Liver (tissue), 9 donors: ENCODE data around the gene FLG2. TPM values are rescaled to one million over a fixed set of nuclear protein-coding genes. Genes with fewer than 3 reads are reported as not detected.

Source experiments
- DNase-seq: peaks from one replicate; pipeline ENCODE4 v3.0.0-alpha.2; 2017; ENCODE audit warnings: low spot score
- H3K27ac ChIP-seq, 2 donors: one replicate each; pipeline ENCODE4 v1.7.0; 2013; ENCODE audit warnings: inconsistent platforms in 2 of 2, low read length in 2 of 2, control low read depth in 1 of 2, low read depth in 1 of 2, mild to moderate bottlenecking in 1 of 2
- H3K27me3 ChIP-seq, 4 donors: one replicate each; pipeline versions ENCODE4 v1.6.1 to v1.7.0; 2013; ENCODE audit warnings: low read length in 3 of 4, inconsistent platforms in 1 of 4, mild to moderate bottlenecking in 1 of 4, moderate library complexity in 1 of 4; ENCODE audit not compliant: control insufficient read depth in 4 of 4, insufficient read depth in 4 of 4
- H3K36me3 ChIP-seq, 4 donors: one replicate each; pipeline versions ENCODE4 v1.6.1 to v1.7.0; 2013; ENCODE audit warnings: low read length in 3 of 4, mild to moderate bottlenecking in 3 of 4, low read depth in 1 of 4, moderate library complexity in 1 of 4; ENCODE audit not compliant: control insufficient read depth in 4 of 4, insufficient read depth in 3 of 4
- H3K4me1 ChIP-seq, 4 donors: one replicate each; pipeline versions ENCODE4 v1.6.1 to v1.7.0; 2013; ENCODE audit warnings: low read length in 3 of 4, mild to moderate bottlenecking in 3 of 4, moderate library complexity in 1 of 4; ENCODE audit not compliant: control insufficient read depth in 4 of 4, insufficient read depth in 4 of 4
- H3K4me3 ChIP-seq, 3 donors: one replicate each; pipeline versions ENCODE4 v1.6.1 to v1.7.0; 2013; ENCODE audit warnings: low read length in 3 of 3, control low read depth in 1 of 3, low read depth in 1 of 3, mild to moderate bottlenecking in 1 of 3
- H3K9ac ChIP-seq, 2 donors: one replicate each; pipeline ENCODE4 v1.7.0; 2013; ENCODE audit warnings: low read length in 2 of 2, mild to moderate bottlenecking in 2 of 2, moderate library complexity in 2 of 2, control low read depth in 1 of 2, low read depth in 1 of 2
- H3K9me3 ChIP-seq, 4 donors: one replicate each; pipeline versions ENCODE4 v1.6.1 to v1.7.0; 2013; ENCODE audit warnings: low read length in 3 of 4; ENCODE audit not compliant: control insufficient read depth in 4 of 4
- ATF3 ChIP-seq: IDR thresholded peaks from 2 replicates; pipeline ENCODE4 v1.6.1; 2016; ENCODE audit warnings: antibody characterized with exemption
- CTCF ChIP-seq: fragments of 150-350 bp; IDR thresholded peaks from 2 replicates; pipeline ENCODE4 v1.5.1; 2017; ENCODE audit warnings: improper control_type of control experiment, low read depth, low read length; ENCODE audit not compliant: missing input control
- EGR1 ChIP-seq, 2 donors: IDR thresholded peaks; 2 replicates each; pipeline ENCODE4 v1.6.1; 2016 to 2018; ENCODE audit warnings: antibody characterized with exemption in 2 of 2, low read depth in 2 of 2
- FOXA1 ChIP-seq: IDR thresholded peaks from 2 replicates; pipeline ENCODE4 v1.6.1; 2016; ENCODE audit warnings: antibody characterized with exemption
- FOXA2 ChIP-seq: IDR thresholded peaks from 2 replicates; pipeline ENCODE4 v1.6.1; 2016; ENCODE audit warnings: antibody characterized with exemption
- GABPA ChIP-seq, 2 donors: IDR thresholded peaks in 1 of 2; conservative IDR thresholded peaks in 1 of 2; 2 replicates each; pipeline ENCODE4 v1.6.1; 2016; ENCODE audit warnings: antibody characterized with exemption in 2 of 2, mild to moderate bottlenecking in 1 of 2, moderate library complexity in 1 of 2
- HNF4A ChIP-seq, 2 donors: conservative IDR thresholded peaks; 2 replicates each; pipeline ENCODE4 v1.6.1; 2016; ENCODE audit warnings: antibody characterized with exemption in 2 of 2, mild to moderate bottlenecking in 2 of 2
- HNF4G ChIP-seq: IDR thresholded peaks from 2 replicates; pipeline ENCODE4 v1.6.1; 2016; ENCODE audit warnings: antibody characterized with exemption
- JUND ChIP-seq, 2 donors: IDR thresholded peaks; 2 replicates each; pipeline ENCODE4 v1.6.1; 2016; ENCODE audit warnings: antibody characterized with exemption in 2 of 2
- NR2F2 ChIP-seq: IDR thresholded peaks from 2 replicates; pipeline ENCODE4 v1.6.1; 2016; ENCODE audit warnings: antibody characterized with exemption
- RAD21 ChIP-seq, 2 donors: IDR thresholded peaks; 2 replicates each; pipeline ENCODE4 v1.6.1; 2016; ENCODE audit warnings: antibody characterized with exemption in 2 of 2, mild to moderate bottlenecking in 2 of 2
- RXRA ChIP-seq, 2 donors: IDR thresholded peaks; 2 replicates each; pipeline ENCODE4 v1.6.1; 2017 to 2018; ENCODE audit warnings: antibody characterized with exemption in 2 of 2, mild to moderate bottlenecking in 1 of 2
- SP1 ChIP-seq: IDR thresholded peaks from 2 replicates; pipeline ENCODE4 v1.6.1; 2018; ENCODE audit warnings: antibody characterized with exemption, mild to moderate bottlenecking
- TAF1 ChIP-seq: conservative IDR thresholded peaks from 2 replicates; pipeline ENCODE4 v1.6.1; 2016; ENCODE audit warnings: antibody characterized with exemption, mild to moderate bottlenecking
- YY1 ChIP-seq: IDR thresholded peaks from 2 replicates; pipeline ENCODE4 v1.6.1; 2016; ENCODE audit warnings: antibody characterized with exemption, mild to moderate bottlenecking
- WGBS: extraction: QIAGEN DNeasy Blood & Tissue Kit; methylation state at CpG from one replicate; pipeline ENCODE4 v1.1.7; 2013; 5-methylcytosine and 5-hydroxymethylcytosine counted together
- polyA plus RNA-seq, 2 donors: library from polyadenylated mRNA; stranded (reverse) in 1 of 2; unstranded in 1 of 2; fragments of 200-250 nt in 1 of 2; fragments of >200 nt in 1 of 2; fragmentation: Nextera tagmentation in 1 of 2; extraction: Ambion mirVana in 1 of 2; gene quantifications; one replicate each; pipeline versions ENCODE4 v1.2.1 to v1.2.3, GENCODE V29; 2013 to 2015
- total RNA-seq, 2 donors: library from RNA; depleted of rRNA; stranded (reverse); fragments of >200 nt; gene quantifications; one replicate each; pipeline ENCODE4 v1.2.3, GENCODE V29; 2014
- TF ChIP-seq, protein P1 (sequence below): IDR thresholded peaks from 2 replicates; pipeline ENCODE4 v1.6.1; 2016; ENCODE audit warnings: antibody characterized with exemption, mild to moderate bottlenecking
- TF ChIP-seq, protein P2 (sequence below): IDR thresholded peaks from 2 replicates; pipeline ENCODE4 v1.6.1; 2016; ENCODE audit warnings: antibody characterized with exemption
- TF ChIP-seq, protein P3 (sequence below): IDR thresholded peaks from 2 replicates; pipeline ENCODE4 v1.6.1; 2016; ENCODE audit warnings: antibody characterized with exemption
- donor health status: healthy.
- donor health status: healthy.
- donor health status: healthy.
- donor health status: healthy.
- donor health status: healthy.

FLG2 gene
- total RNA-seq (not detected), polyA plus RNA-seq (not detected)

- Histone ChIP-seq H3K9me3 (no peaks in the 10 kb centered on the region), H3K27ac (no peak within 1 kb of the TSS), H3K27me3 (no peaks in the 10 kb centered on the region), H3K4me3 (no peak within 1 kb of the TSS), H3K36me3 (no peaks in the 10 kb centered on the region), H3K4me1 (no peaks in the 10 kb centered on the region), H3K9ac (no peak within 1 kb of the TSS)
- DNase-seq: no peak
- WGBS: 80% methylated on average over 2 of the region's 2 CpGs
- TF ChIP-seq JUND (IDR thresholded peaks at IDR 0.05): no peak
- TF ChIP-seq RAD21 (IDR thresholded peaks at IDR 0.05): no peak
- no peak for TF ChIP-seq SP1
- no peak for TF ChIP-seq YY1
- TF ChIP-seq CTCF: no peak
- TF ChIP-seq FOXA1: no peak
- TF ChIP-seq TAF1: no peak
- TF ChIP-seq, protein P1, sequence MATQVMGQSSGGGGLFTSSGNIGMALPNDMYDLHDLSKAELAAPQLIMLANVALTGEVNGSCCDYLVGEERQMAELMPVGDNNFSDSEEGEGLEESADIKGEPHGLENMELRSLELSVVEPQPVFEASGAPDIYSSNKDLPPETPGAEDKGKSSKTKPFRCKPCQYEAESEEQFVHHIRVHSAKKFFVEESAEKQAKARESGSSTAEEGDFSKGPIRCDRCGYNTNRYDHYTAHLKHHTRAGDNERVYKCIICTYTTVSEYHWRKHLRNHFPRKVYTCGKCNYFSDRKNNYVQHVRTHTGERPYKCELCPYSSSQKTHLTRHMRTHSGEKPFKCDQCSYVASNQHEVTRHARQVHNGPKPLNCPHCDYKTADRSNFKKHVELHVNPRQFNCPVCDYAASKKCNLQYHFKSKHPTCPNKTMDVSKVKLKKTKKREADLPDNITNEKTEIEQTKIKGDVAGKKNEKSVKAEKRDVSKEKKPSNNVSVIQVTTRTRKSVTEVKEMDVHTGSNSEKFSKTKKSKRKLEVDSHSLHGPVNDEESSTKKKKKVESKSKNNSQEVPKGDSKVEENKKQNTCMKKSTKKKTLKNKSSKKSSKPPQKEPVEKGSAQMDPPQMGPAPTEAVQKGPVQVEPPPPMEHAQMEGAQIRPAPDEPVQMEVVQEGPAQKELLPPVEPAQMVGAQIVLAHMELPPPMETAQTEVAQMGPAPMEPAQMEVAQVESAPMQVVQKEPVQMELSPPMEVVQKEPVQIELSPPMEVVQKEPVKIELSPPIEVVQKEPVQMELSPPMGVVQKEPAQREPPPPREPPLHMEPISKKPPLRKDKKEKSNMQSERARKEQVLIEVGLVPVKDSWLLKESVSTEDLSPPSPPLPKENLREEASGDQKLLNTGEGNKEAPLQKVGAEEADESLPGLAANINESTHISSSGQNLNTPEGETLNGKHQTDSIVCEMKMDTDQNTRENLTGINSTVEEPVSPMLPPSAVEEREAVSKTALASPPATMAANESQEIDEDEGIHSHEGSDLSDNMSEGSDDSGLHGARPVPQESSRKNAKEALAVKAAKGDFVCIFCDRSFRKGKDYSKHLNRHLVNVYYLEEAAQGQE: no peak
- TF ChIP-seq GABPA (IDR thresholded peaks at IDR 0.05 in 1 of 2, conservative IDR thresholded peaks at IDR 0.05 in 1 of 2): no peak
- no peak for TF ChIP-seq EGR1 (IDR thresholded peaks at IDR 0.05; ENCODE audit: low read depth in 2 of 2)
- TF ChIP-seq, protein P2, sequence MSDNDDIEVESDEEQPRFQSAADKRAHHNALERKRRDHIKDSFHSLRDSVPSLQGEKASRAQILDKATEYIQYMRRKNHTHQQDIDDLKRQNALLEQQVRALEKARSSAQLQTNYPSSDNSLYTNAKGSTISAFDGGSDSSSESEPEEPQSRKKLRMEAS: no peak
- TF ChIP-seq ATF3: no peak
- no peak for TF ChIP-seq HNF4A (conservative IDR thresholded peaks at IDR 0.05)
- TF ChIP-seq RXRA (IDR thresholded peaks at IDR 0.05): no peak
- TF ChIP-seq HNF4G: no peak
- no peak for TF ChIP-seq FOXA2
- no peak for TF ChIP-seq NR2F2
- TF ChIP-seq, protein P3, sequence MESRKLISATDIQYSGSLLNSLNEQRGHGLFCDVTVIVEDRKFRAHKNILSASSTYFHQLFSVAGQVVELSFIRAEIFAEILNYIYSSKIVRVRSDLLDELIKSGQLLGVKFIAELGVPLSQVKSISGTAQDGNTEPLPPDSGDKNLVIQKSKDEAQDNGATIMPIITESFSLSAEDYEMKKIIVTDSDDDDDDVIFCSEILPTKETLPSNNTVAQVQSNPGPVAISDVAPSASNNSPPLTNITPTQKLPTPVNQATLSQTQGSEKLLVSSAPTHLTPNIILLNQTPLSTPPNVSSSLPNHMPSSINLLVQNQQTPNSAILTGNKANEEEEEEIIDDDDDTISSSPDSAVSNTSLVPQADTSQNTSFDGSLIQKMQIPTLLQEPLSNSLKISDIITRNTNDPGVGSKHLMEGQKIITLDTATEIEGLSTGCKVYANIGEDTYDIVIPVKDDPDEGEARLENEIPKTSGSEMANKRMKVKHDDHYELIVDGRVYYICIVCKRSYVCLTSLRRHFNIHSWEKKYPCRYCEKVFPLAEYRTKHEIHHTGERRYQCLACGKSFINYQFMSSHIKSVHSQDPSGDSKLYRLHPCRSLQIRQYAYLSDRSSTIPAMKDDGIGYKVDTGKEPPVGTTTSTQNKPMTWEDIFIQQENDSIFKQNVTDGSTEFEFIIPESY: no peak
Observed at GRCh38 chr1:152359906-152360305, at the start of gene FLG2. FLG2 (minus strand) TSS chr1:152360006; CDS start chr1:152358884, 1,122 bp downstream.
